OCI-LY7 (cell line): ENCODE data around the gene NAV2.

Experiments used
- CTCF ChIP-seq: fragments of 200-600 bp; sonication (generic); conservative IDR thresholded peaks from 2 replicates; pipeline ENCODE4 v1.5.1; 2014; ENCODE audit warnings: mild to moderate bottlenecking, antibody characterized with exemption, low read length, moderate library complexity, mixed read lengths
- EZH2phosphoT487 ChIP-seq: fragments of 200-600 bp; sonication (generic); IDR thresholded peaks from 2 replicates; pipeline ENCODE4 v1.6.1; 2018; ENCODE audit warnings: low read depth, borderline replicate concordance, mild to moderate bottlenecking, mixed run types, antibody characterized with exemption, low read length, moderate library complexity, mixed read lengths

GRCh38 chr11:19759389-19759788, 46.8 kb downstream of the NAV2 start:
- no peak for TF ChIP-seq CTCF
- TF ChIP-seq EZH2phosphoT487 = no peak
